ENCODE results near the gene KCNMA1.
"Not testable (repeated sequence)": the region's sequence is repeated elsewhere in the genome, so short reads cannot be mapped to it uniquely, and the experiment has no call there.

- TF ChIP-seq CTCF, POLR2A (IDR thresholded peaks at IDR 0.05): not testable (repeated sequence)
Observed at GRCh38 chr10:77572520-77572919, 65.1 kb downstream of the KCNMA1 start.
